Measurements from ENCODE around the gene PI3.

The PI3 gene

GRCh38 chr20:45187693-45188092, 13.0 kb downstream of the PI3 start:
- no peak for DNase-seq (ENCODE audit: low read depth)

GRCh38 chr20:45189067-45189609, 14.4 kb downstream of the PI3 start:
- no peak for DNase-seq (ENCODE audit: low read depth)

- no peak for DNase-seq (ENCODE audit: low read depth)
Observed at GRCh38 chr20:45189861-45190260, 15.2 kb downstream of the PI3 start.

- no peak for DNase-seq (ENCODE audit: low read depth)
Observed at GRCh38 chr20:45191926-45192325, 17.2 kb downstream of the PI3 start.

- no peak for DNase-seq (ENCODE audit: low read depth)
Observed at GRCh38 chr20:45193331-45193730, 18.6 kb downstream of the PI3 start.

- DNase-seq (ENCODE audit: low read depth) = no peak
Observed at GRCh38 chr20:45206725-45207124, 32.0 kb downstream of the PI3 start, which contains the start of gene SEMG1. TSS of gene SEMG1 (plus strand) at chr20:45207033. CDS start at chr20:45207054, 21 bp downstream.

GRCh38 chr20:45209924-45210323, 35.2 kb downstream of the PI3 start:
- no peak for DNase-seq (ENCODE audit: low read depth)

GRCh38 chr20:45211569-45212474, 37.1 kb downstream of the PI3 start:
- no peak for DNase-seq (ENCODE audit: low read depth)

- DNase-seq (ENCODE audit: low read depth) = no peak
Observed at GRCh38 chr20:45212836-45213235, 38.1 kb downstream of the PI3 start.

- no peak for DNase-seq (ENCODE audit: low read depth)
Observed at GRCh38 chr20:45218124-45218523, 43.4 kb downstream of the PI3 start.

- no peak for DNase-seq (ENCODE audit: low read depth)
Observed at GRCh38 chr20:45218636-45219035, 43.9 kb downstream of the PI3 start.

- no peak for DNase-seq (ENCODE audit: low read depth)
Observed at GRCh38 chr20:45221076-45221475, 46.4 kb downstream of the PI3 start, which contains the start of gene SEMG2. TSS of gene SEMG2 (plus strand) at chr20:45221373. CDS start at chr20:45221390, 17 bp downstream.

GRCh38 chr20:45223136-45223535, 48.4 kb downstream of the PI3 start:
- DNase-seq (ENCODE audit: low read depth) = no peak

Data from fibroblast of the conjunctiva (primary cell).